ENCODE results near the gene SHLD1.

Gene SHLD1

GRCh38 chr20:5757949-5758348 is 7.7 kb downstream of the SHLD1 start:
- no CpG with 5 or more reads among the region's 3 CpGs for WGBS, 2 donors (ENCODE audit: extremely low coverage in 2 of 2, insufficient read length in 2 of 2, insufficient replicate concordance in 1 of 2)
- Histone ChIP-seq H3K14ac (ENCODE audit: low read length) (no peak overlapping the region), H3K9ac (ENCODE audit: low read depth, low read length, poor library complexity) (no peak overlapping the region)

GRCh38 chr20:5766085-5766764 is 16.0 kb downstream of the SHLD1 start:
- H3K36me3 ChIP-seq (replicated peaks in 1 of 2; ENCODE audit: control insufficient read depth in 2 of 2, insufficient read depth in 2 of 2, low read length in 2 of 2): no peaks in the 10 kb centered on the region
- no peak overlapping the region for H3K18ac ChIP-seq (ENCODE audit: low read length)
- no peaks in the 10 kb centered on the region for H3K79me1 ChIP-seq (ENCODE audit: low read depth, low read length)
- no peaks in the 10 kb centered on the region for H3K9me3 ChIP-seq (replicated peaks in 1 of 2; ENCODE audit: control insufficient read depth in 2 of 2, insufficient read depth in 1 of 2, low read depth in 1 of 2, low read length in 2 of 2)
- peak overlapping the region; percentile 12 for H3K14ac ChIP-seq (ENCODE audit: low read length)
- H3K4me2 ChIP-seq (ENCODE audit: insufficient read depth, low read length, poor library complexity, severe bottlenecking): no peak overlapping the region
- no peak overlapping the region for H2BK120ac ChIP-seq (ENCODE audit: low read depth, low read length)
- H3K9ac ChIP-seq (ENCODE audit: low read depth, low read length, poor library complexity): no peak overlapping the region
- no peak overlapping the region for H3K4ac ChIP-seq (ENCODE audit: low read length)
- H3K4me1 ChIP-seq (ENCODE audit: control insufficient read depth in 2 of 2, insufficient read depth in 1 of 2, low read depth in 1 of 2, low read length in 2 of 2): no peaks in the 10 kb centered on the region
- no peak for DNase-seq (ENCODE audit: low spot score)
- no peak overlapping the region for H2BK12ac ChIP-seq (ENCODE audit: low read length)
- H2BK5ac ChIP-seq (ENCODE audit: low read length): no peak overlapping the region
- H2AFZ ChIP-seq (ENCODE audit: low read length): no peak overlapping the region
- H3K23ac ChIP-seq (ENCODE audit: low read depth, low read length, poor library complexity): no peak overlapping the region
- no peak overlapping the region for H2AK5ac ChIP-seq (ENCODE audit: low read depth, low read length)
- WGBS, 2 donors (ENCODE audit: extremely low coverage in 2 of 2, insufficient read length in 2 of 2, insufficient replicate concordance in 1 of 2): no CpG with 5 or more reads among the region's 7 CpGs
- H4K91ac ChIP-seq (ENCODE audit: low read depth, low read length, poor library complexity): no peak overlapping the region
- H4K8ac ChIP-seq (ENCODE audit: low read depth, low read length): no peak overlapping the region
- no peaks in the 10 kb centered on the region for H3K27me3 ChIP-seq (ENCODE audit: control insufficient read depth in 3 of 3, insufficient read depth in 3 of 3, low read depth in 1 of 3, low read length in 3 of 3)
- H2BK15ac ChIP-seq (ENCODE audit: low read length): no peak overlapping the region
- H3K27ac ChIP-seq (replicated peaks; ENCODE audit: low read length): no peak overlapping the region
- no peak overlapping the region for H3K4me3 ChIP-seq (ENCODE audit: low read length in 2 of 2)

More at GRCh38 chr20:5757949-5758348, 7.7 kb downstream of the SHLD1 start:
- Histone ChIP-seq H2BK5ac (ENCODE audit: low read length) (no peak overlapping the region), H3K9me3 (replicated peaks in 1 of 2; ENCODE audit: control insufficient read depth in 2 of 2, insufficient read depth in 1 of 2, low read depth in 1 of 2, low read length in 2 of 2) (no peaks in the 10 kb centered on the region), H2AFZ (ENCODE audit: low read length) (no peak overlapping the region), H3K4ac (ENCODE audit: low read length) (no peak overlapping the region), H4K91ac (ENCODE audit: low read depth, low read length, poor library complexity) (no peak overlapping the region), H3K4me3 (ENCODE audit: low read length in 2 of 2) (no peak overlapping the region), H3K27ac (replicated peaks; ENCODE audit: low read length) (no peak overlapping the region), H3K36me3 (replicated peaks in 1 of 2; ENCODE audit: control insufficient read depth in 2 of 2, insufficient read depth in 2 of 2, low read length in 2 of 2) (peaks cover 0 to 12% of the 10 kb centered on the region in 2 donors), H3K4me2 (ENCODE audit: insufficient read depth, low read length, poor library complexity, severe bottlenecking) (no peak overlapping the region), H3K79me1 (ENCODE audit: low read depth, low read length) (no peaks in the 10 kb centered on the region), H3K18ac (ENCODE audit: low read length) (no peak overlapping the region), H2BK15ac (ENCODE audit: low read length) (no peak overlapping the region), H3K27me3 (ENCODE audit: control insufficient read depth in 3 of 3, insufficient read depth in 3 of 3, low read depth in 1 of 3, low read length in 3 of 3) (no peaks in the 10 kb centered on the region), H2AK5ac (ENCODE audit: low read depth, low read length) (no peak overlapping the region), H3K23ac (ENCODE audit: low read depth, low read length, poor library complexity) (no peak overlapping the region), H2BK120ac (ENCODE audit: low read depth, low read length) (no peak overlapping the region), H4K8ac (ENCODE audit: low read depth, low read length) (no peak overlapping the region), H2BK12ac (ENCODE audit: low read length) (no peak overlapping the region), H3K4me1 (ENCODE audit: control insufficient read depth in 2 of 2, insufficient read depth in 1 of 2, low read depth in 1 of 2, low read length in 2 of 2) (no peaks in the 10 kb centered on the region)
- no peak for DNase-seq (ENCODE audit: low spot score)

GRCh38 chr20:5767493-5768098 is 17.4 kb downstream of the SHLD1 start:
- DNase-seq (ENCODE audit: low spot score): no peak
- Histone ChIP-seq H3K79me1 (ENCODE audit: low read depth, low read length) (no peaks in the 10 kb centered on the region), H3K36me3 (replicated peaks in 1 of 2; ENCODE audit: control insufficient read depth in 2 of 2, insufficient read depth in 2 of 2, low read length in 2 of 2) (no peaks in the 10 kb centered on the region), H2AK5ac (ENCODE audit: low read depth, low read length) (no peak overlapping the region), H2BK15ac (ENCODE audit: low read length) (no peak overlapping the region), H3K23ac (ENCODE audit: low read depth, low read length, poor library complexity) (no peak overlapping the region), H3K4ac (ENCODE audit: low read length) (no peak overlapping the region), H2AFZ (ENCODE audit: low read length) (no peak overlapping the region), H2BK120ac (ENCODE audit: low read depth, low read length) (no peak overlapping the region), H3K4me3 (ENCODE audit: low read length in 2 of 2) (no peak overlapping the region), H2BK12ac (ENCODE audit: low read length) (no peak overlapping the region), H3K9me3 (replicated peaks in 1 of 2; ENCODE audit: control insufficient read depth in 2 of 2, insufficient read depth in 1 of 2, low read depth in 1 of 2, low read length in 2 of 2) (no peaks in the 10 kb centered on the region), H4K91ac (ENCODE audit: low read depth, low read length, poor library complexity) (no peak overlapping the region), H3K14ac (ENCODE audit: low read length) (no peak overlapping the region), H4K8ac (ENCODE audit: low read depth, low read length) (no peak overlapping the region), H3K4me1 (ENCODE audit: control insufficient read depth in 2 of 2, insufficient read depth in 1 of 2, low read depth in 1 of 2, low read length in 2 of 2) (no peaks in the 10 kb centered on the region), H2BK5ac (ENCODE audit: low read length) (no peak overlapping the region), H3K18ac (ENCODE audit: low read length) (no peak overlapping the region), H3K9ac (ENCODE audit: low read depth, low read length, poor library complexity) (no peak overlapping the region), H3K27ac (replicated peaks; ENCODE audit: low read length) (no peak overlapping the region), H3K27me3 (ENCODE audit: control insufficient read depth in 3 of 3, insufficient read depth in 3 of 3, low read depth in 1 of 3, low read length in 3 of 3) (no peaks in the 10 kb centered on the region), H3K4me2 (ENCODE audit: insufficient read depth, low read length, poor library complexity, severe bottlenecking) (no peak overlapping the region)
- no CpG with 5 or more reads among the region's 9 CpGs for WGBS, 2 donors (ENCODE audit: extremely low coverage in 2 of 2, insufficient read length in 2 of 2, insufficient replicate concordance in 1 of 2)

- Histone ChIP-seq H2BK12ac (ENCODE audit: low read length) (no peak overlapping the region), H3K23ac (ENCODE audit: low read depth, low read length, poor library complexity) (no peak overlapping the region)
Measured at GRCh38 chr20:5770231-5770986, 20.2 kb downstream of the SHLD1 start.

More at GRCh38 chr20:5770231-5770986, 20.2 kb downstream of the SHLD1 start:
- Histone ChIP-seq H2BK120ac (ENCODE audit: low read depth, low read length) (no peak overlapping the region), H3K27ac (replicated peaks; ENCODE audit: low read length) (no peak overlapping the region), H3K4ac (ENCODE audit: low read length) (no peak overlapping the region), H3K36me3 (replicated peaks in 1 of 2; ENCODE audit: control insufficient read depth in 2 of 2, insufficient read depth in 2 of 2, low read length in 2 of 2) (peaks cover 0 to 14% of the 10 kb centered on the region in 2 donors), H4K8ac (ENCODE audit: low read depth, low read length) (no peak overlapping the region), H2AK5ac (ENCODE audit: low read depth, low read length) (no peak overlapping the region), H3K27me3 (ENCODE audit: control insufficient read depth in 3 of 3, insufficient read depth in 3 of 3, low read depth in 1 of 3, low read length in 3 of 3) (no peaks in the 10 kb centered on the region), H4K91ac (ENCODE audit: low read depth, low read length, poor library complexity) (no peak overlapping the region), H3K4me2 (ENCODE audit: insufficient read depth, low read length, poor library complexity, severe bottlenecking) (no peak overlapping the region), H3K18ac (ENCODE audit: low read length) (no peak overlapping the region), H2BK15ac (ENCODE audit: low read length) (no peak overlapping the region), H2AFZ (ENCODE audit: low read length) (no peak overlapping the region), H2BK5ac (ENCODE audit: low read length) (no peak overlapping the region), H3K9ac (ENCODE audit: low read depth, low read length, poor library complexity) (no peak overlapping the region), H3K14ac (ENCODE audit: low read length) (no peak overlapping the region), H3K9me3 (replicated peaks in 1 of 2; ENCODE audit: control insufficient read depth in 2 of 2, insufficient read depth in 1 of 2, low read depth in 1 of 2, low read length in 2 of 2) (no peaks in the 10 kb centered on the region), H3K4me3 (ENCODE audit: low read length in 2 of 2) (no peak overlapping the region), H3K4me1 (ENCODE audit: control insufficient read depth in 2 of 2, insufficient read depth in 1 of 2, low read depth in 1 of 2, low read length in 2 of 2) (no peaks in the 10 kb centered on the region), H3K79me1 (ENCODE audit: low read depth, low read length) (no peaks in the 10 kb centered on the region)
- no CpG with 5 or more reads among the region's 3 CpGs for WGBS, 2 donors (ENCODE audit: extremely low coverage in 2 of 2, insufficient read length in 2 of 2, insufficient replicate concordance in 1 of 2)
- DNase-seq (ENCODE audit: low spot score): no peak

All from neuronal stem cell (in vitro differentiated cells).